ENCODE measurements around the gene SLC22A23.

DNA sequence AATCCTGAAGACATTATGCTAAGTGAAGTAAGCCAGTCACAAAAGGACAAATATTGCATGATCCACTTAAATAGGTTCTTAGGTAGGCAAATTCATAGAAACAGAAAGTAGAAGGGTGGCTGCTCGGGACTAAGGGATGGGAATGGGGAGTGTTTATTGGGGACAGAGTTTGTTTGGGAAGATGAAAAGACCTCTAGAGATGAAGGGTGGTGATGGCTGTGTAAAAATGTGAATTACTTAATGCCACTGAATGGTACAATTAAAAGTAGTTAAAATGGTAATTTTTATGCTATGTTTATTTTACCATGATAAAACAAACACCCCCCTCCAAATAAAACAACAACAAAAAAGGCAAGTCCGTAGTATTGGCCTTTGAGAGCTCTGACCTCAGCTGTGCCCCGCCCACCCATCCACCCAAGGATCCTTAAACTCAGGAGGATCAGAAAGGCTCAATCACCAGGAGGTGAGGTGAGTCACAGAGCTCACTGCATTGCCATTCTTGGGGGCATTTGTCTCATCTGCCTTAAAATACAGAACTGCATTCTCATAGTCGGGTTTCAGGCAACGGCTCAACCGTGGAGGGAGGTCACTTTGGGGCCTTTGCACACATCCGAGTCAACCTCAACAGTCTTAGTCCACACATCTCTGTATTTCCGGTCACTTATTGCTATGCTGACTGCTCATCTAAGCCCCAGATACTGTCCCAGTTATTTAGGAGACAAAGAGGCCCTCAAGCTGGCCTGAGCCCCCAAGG, 96.7 kb downstream of the SLC22A23 start:
- no peak for TF ChIP-seq POLR2A (IDR thresholded peaks at IDR 0.05)
- TF ChIP-seq, protein P1, sequence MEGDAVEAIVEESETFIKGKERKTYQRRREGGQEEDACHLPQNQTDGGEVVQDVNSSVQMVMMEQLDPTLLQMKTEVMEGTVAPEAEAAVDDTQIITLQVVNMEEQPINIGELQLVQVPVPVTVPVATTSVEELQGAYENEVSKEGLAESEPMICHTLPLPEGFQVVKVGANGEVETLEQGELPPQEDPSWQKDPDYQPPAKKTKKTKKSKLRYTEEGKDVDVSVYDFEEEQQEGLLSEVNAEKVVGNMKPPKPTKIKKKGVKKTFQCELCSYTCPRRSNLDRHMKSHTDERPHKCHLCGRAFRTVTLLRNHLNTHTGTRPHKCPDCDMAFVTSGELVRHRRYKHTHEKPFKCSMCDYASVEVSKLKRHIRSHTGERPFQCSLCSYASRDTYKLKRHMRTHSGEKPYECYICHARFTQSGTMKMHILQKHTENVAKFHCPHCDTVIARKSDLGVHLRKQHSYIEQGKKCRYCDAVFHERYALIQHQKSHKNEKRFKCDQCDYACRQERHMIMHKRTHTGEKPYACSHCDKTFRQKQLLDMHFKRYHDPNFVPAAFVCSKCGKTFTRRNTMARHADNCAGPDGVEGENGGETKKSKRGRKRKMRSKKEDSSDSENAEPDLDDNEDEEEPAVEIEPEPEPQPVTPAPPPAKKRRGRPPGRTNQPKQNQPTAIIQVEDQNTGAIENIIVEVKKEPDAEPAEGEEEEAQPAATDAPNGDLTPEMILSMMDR (IDR thresholded peaks at IDR 0.05) = no peak
- TF ChIP-seq POLR2AphosphoS5 (IDR thresholded peaks at IDR 0.05) = no peak

All from sigmoid colon (tissue), 4 donors.